ENCODE data around the gene BNC2.
"Not testable (repeated sequence)": the region's sequence is repeated elsewhere in the genome, so short reads cannot be mapped to it uniquely, and the experiment has no call there.

The BNC2 gene

DNA sequence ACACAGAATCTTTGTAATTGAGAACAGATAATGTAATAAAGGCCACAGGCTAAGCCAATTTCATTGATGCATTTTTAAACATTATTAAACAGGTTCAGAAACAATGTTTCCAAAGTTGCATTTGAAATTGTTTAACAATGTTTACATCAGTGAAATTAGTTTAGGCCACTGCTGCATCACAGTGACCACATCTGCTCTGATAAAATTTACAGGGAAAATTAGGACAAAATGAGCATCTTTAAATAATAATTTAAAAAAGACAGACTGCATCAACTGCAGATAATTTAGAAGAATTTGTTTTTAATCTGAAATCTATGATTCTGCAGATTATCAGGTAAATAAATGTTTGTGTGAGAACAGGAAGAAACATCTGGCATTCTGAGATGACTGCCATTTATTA, 420.4 kb downstream of the BNC2 start:
- no peaks in the 10 kb centered on the region for H3K9me3 ChIP-seq (ENCODE audit: insufficient read depth, low read depth, low read length)

DNA sequence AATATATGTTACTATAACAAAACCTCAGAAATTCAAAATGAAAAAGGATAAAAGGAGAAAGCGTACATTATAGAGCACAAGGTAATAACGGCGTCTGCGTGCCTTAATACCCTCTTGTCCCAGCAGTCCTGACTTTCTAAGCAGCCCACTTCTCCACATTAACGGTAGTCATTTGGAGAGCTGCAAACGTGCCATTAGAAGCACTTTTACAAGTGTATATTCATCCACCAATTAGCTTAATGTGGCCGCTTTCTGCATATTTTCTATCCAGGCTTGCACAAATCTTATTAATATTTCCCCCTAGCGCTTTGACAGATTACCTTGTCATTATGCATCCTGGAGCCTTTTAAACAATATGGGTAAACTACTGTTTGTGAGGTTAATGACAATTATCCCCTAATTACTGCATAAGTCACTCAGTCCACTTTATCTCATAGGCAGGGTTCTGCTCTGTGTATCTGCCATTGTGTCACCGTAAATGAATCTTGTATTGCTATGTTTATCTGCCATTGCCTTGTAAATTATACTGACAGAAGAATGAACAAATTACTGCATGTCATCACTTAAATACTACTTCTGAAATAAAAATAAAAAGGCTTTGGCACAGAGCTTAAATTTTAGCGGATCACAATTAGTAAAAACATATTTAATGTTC, 421.3 kb downstream of the BNC2 start:
- Histone ChIP-seq H3K36me3 (ENCODE audit: insufficient read depth, low read length) (no peaks in the 10 kb centered on the region), H3K27ac (ENCODE audit: low read depth, low read length) (no peak overlapping the region), H3K27me3 (ENCODE audit: insufficient read depth, low read length) (no peaks in the 10 kb centered on the region), H3K9me3 (ENCODE audit: insufficient read depth, low read depth, low read length) (no peaks in the 10 kb centered on the region), H3K4me1 (ENCODE audit: insufficient read depth, low read length) (peaks cover 7% of the 10 kb centered on the region; the same call in 1 of the 2 replicates), H3K4me3 (ENCODE audit: low read length) (no peak overlapping the region), H3K9ac (ENCODE audit: low read depth, low read length) (no peak overlapping the region)
- 94% methylated on average over 10 of the region's 10 CpGs for WGBS

More for the DNA sequence above, 420.4 kb downstream of the BNC2 start:
- Histone ChIP-seq H3K9ac (ENCODE audit: low read depth, low read length) (no peak overlapping the region), H3K27ac (ENCODE audit: low read depth, low read length) (no peak overlapping the region), H3K36me3 (ENCODE audit: insufficient read depth, low read length) (no peaks in the 10 kb centered on the region), H3K4me3 (ENCODE audit: low read length) (no peak overlapping the region), H3K4me1 (ENCODE audit: insufficient read depth, low read length) (peaks cover 7% of the 10 kb centered on the region; the same call in 1 of the 2 replicates), H3K27me3 (ENCODE audit: insufficient read depth, low read length) (no peaks in the 10 kb centered on the region)

DNA sequence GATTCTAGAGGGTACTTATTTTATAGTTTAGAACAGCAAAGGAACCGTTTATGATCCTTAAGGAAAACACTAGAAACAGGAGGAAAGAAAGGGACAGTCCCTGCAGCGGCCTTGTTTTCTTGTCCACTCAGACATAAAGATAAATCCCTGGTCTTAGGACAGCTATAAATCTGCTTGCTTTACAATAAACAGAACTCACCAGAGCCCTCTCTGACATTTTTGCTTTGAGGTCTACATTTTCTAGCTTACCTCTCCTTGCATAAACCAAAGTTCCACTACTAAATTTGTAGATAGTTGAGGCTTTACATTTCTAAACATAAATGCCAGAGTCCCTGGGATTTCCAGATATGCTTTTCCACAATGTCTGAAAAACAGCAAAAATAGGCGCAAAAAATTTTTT, 422.5 kb downstream of the BNC2 start:
- H3K27me3 ChIP-seq (ENCODE audit: insufficient read depth, low read length), result no peaks in the 10 kb centered on the region
- H3K36me3 ChIP-seq (ENCODE audit: insufficient read depth, low read length), result no peaks in the 10 kb centered on the region
- no peaks in the 10 kb centered on the region for H3K9me3 ChIP-seq (ENCODE audit: insufficient read depth, low read depth, low read length)
- no peak overlapping the region for H3K9ac ChIP-seq (ENCODE audit: low read depth, low read length)
- H3K27ac ChIP-seq (ENCODE audit: low read depth, low read length), result no peak overlapping the region
- peaks cover 8% of the 10 kb centered on the region; the same call in 1 of the 2 replicates for H3K4me1 ChIP-seq (ENCODE audit: insufficient read depth, low read length)
- WGBS, result 85% methylated on average over 3 of the region's 3 CpGs
- no peak overlapping the region for H3K4me3 ChIP-seq (ENCODE audit: low read length)

DNA sequence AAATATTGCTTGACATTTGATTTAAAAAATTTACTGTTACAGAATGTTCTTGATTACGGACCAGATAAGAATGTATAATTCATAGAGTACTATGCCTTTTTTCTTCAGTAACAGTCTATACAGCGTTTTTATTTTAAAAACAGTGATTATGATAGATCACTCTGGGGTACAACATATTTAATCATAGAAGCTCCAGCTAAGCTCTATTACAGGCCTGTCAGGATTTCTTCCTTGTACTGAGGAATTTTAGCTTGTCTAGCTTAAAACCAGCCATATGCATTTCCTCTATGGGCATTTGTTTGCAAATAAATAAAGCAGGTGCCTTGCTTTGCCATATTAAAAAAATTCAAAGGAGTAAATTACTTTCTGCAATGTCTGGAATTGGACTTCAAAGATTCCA, 423.8 kb downstream of the BNC2 start:
- H3K4me3 ChIP-seq (ENCODE audit: low read length), result no peak overlapping the region
- H3K9ac ChIP-seq (ENCODE audit: low read depth, low read length), result no peak overlapping the region
- no peak overlapping the region for H3K27ac ChIP-seq (ENCODE audit: low read depth, low read length)
- H3K9me3 ChIP-seq (ENCODE audit: insufficient read depth, low read depth, low read length), result no peaks in the 10 kb centered on the region
- no peaks in the 10 kb centered on the region for H3K27me3 ChIP-seq (ENCODE audit: insufficient read depth, low read length)
- H3K4me1 ChIP-seq (ENCODE audit: insufficient read depth, low read length), result peaks cover 21% of the 10 kb centered on the region
- 100% methylated on average over 1 of the region's 2 CpGs for WGBS
- H3K36me3 ChIP-seq (ENCODE audit: insufficient read depth, low read length), result no peaks in the 10 kb centered on the region

DNA sequence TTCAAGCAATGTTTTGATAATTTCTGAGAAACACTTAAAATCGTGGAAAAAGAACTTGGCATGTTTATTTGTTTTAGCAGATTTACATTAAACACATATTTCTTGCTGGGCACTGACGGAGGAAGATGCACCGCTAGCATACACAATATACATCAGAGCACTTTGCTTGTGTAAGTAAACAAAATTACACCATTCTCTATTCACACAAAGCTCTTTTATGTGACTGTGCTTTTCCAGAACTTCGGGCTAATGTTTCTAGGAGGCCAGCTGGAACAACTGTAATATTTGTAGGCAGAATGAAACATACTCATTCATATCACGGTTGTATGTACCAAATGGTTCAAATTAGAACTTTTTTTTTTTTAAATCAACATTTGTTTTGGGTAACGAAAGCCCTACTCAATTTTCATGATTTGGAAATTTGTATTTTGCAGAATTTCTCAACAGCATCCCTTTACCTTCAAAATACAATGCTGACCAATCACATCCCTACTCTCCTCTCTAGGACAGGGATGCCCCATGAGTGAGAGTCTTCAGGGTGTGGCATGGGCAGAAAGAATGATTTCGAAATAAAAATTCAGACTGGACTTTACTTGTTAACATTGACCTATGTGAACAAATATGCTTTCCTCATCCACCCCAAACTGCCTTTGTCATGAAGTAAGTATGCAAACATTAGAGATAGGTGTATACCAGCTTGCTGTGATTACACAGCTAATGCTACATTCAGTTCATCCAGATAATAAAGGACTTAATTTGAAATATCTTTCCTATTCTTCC, 425.1 kb downstream of the BNC2 start:
- Histone ChIP-seq H3K27me3 (ENCODE audit: insufficient read depth, low read length) (no peaks in the 10 kb centered on the region), H3K4me1 (ENCODE audit: insufficient read depth, low read length) (peaks cover 21% of the 10 kb centered on the region), H3K27ac (ENCODE audit: low read depth, low read length) (no peak overlapping the region), H3K9ac (ENCODE audit: low read depth, low read length) (no peak overlapping the region), H3K36me3 (ENCODE audit: insufficient read depth, low read length) (no peaks in the 10 kb centered on the region), H3K9me3 (ENCODE audit: insufficient read depth, low read depth, low read length) (no peaks in the 10 kb centered on the region), H3K4me3 (ENCODE audit: low read length) (no peak overlapping the region)
- WGBS, result 98% methylated on average over 6 of the region's 7 CpGs

DNA sequence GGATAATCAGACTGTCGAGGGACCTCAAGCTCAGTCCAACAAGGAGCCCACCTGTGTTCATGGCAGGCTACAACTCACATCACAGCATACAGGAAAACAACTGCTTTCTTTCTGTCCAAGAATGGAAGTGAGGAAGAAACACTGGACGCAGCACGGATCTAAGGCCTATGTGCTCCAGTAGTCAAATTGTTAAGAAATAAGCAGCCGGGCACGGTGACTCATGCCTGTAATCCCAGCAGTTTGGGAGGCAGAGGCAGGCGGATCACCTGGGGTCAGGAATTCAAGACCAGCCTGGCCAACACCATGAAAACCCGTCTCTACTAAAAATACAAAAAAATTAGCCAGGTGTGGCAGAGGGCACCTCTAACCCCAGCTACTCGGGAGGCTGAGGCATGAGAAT, 427.8 kb downstream of the BNC2 start:
- Histone ChIP-seq H3K27ac (ENCODE audit: low read depth, low read length) (no peak overlapping the region), H3K4me3 (ENCODE audit: low read length) (no peak overlapping the region), H3K4me1 (ENCODE audit: insufficient read depth, low read length) (peaks cover 14% of the 10 kb centered on the region), H3K9ac (ENCODE audit: low read depth, low read length) (no peak overlapping the region), H3K36me3 (ENCODE audit: insufficient read depth, low read length) (no peaks in the 10 kb centered on the region), H3K27me3 (ENCODE audit: insufficient read depth, low read length) (no peaks in the 10 kb centered on the region), H3K9me3 (ENCODE audit: insufficient read depth, low read depth, low read length) (no peaks in the 10 kb centered on the region)
- 71% methylated on average over 8 of the region's 8 CpGs for WGBS

DNA sequence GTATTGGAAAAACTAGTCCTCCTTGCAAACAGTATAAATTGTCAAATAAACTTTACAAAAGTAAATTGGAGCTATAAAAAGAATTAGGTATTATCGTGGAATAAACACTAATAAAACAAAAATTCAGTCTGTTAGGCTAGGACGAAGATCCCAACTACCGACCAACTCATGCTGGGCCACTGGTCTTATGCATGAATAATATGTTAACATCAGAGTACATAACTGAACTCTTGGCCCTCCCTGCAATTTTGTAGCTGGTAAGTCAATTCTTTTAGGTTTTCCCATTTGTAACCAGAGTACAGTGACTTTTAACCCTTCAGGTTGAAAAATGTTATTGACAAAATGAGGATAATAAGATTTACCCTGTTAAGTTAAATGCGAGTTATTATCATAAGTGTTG, 428.7 kb downstream of the BNC2 start:
- H3K27ac ChIP-seq (ENCODE audit: low read depth, low read length), result no peak overlapping the region
- peaks cover 14% of the 10 kb centered on the region; the same call in 1 of the 2 replicates for H3K4me1 ChIP-seq (ENCODE audit: insufficient read depth, low read length)
- H3K36me3 ChIP-seq (ENCODE audit: insufficient read depth, low read length), result peaks cover 1% of the 10 kb centered on the region; the same call in 1 of the 2 replicates
- H3K27me3 ChIP-seq (ENCODE audit: insufficient read depth, low read length), result no peaks in the 10 kb centered on the region
- H3K9ac ChIP-seq (ENCODE audit: low read depth, low read length), result no peak overlapping the region
- no peaks in the 10 kb centered on the region for H3K9me3 ChIP-seq (ENCODE audit: insufficient read depth, low read depth, low read length)
- 100% methylated on average over 3 of the region's 4 CpGs for WGBS
- no peak overlapping the region for H3K4me3 ChIP-seq (ENCODE audit: low read length)

DNA sequence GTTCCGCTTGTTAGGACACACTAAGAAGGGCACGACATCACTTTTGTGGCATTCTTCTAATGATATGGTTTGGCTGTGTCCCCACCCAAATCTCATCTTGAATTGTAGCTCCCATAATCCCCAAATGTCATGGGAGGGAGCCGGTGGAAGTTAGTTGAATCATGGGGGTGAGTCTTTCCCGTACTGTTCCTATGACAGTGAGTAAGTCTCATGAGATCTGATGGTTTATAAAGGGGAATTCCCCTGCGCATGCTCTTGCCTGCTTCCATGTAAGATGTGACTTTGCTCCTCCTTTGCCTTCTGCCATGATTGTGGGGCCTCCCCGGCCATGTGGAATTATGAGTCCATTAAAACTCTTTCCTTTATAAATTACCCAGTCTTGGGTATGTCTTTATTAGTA, 431.6 kb downstream of the BNC2 start:
- H3K27ac ChIP-seq (ENCODE audit: low read depth, low read length); H3K9ac ChIP-seq (ENCODE audit: low read depth, low read length); H3K9me3 ChIP-seq (ENCODE audit: insufficient read depth, low read depth, low read length); H3K27me3 ChIP-seq (ENCODE audit: insufficient read depth, low read length); H3K36me3 ChIP-seq (ENCODE audit: insufficient read depth, low read length); H3K4me3 ChIP-seq (ENCODE audit: low read length): not testable (repeated sequence)
- peaks cover 14% of the 10 kb centered on the region; the same call in 1 of the 2 replicates for H3K4me1 ChIP-seq (ENCODE audit: insufficient read depth, low read length)
- WGBS, result 92% methylated on average over 6 of the region's 6 CpGs

DNA sequence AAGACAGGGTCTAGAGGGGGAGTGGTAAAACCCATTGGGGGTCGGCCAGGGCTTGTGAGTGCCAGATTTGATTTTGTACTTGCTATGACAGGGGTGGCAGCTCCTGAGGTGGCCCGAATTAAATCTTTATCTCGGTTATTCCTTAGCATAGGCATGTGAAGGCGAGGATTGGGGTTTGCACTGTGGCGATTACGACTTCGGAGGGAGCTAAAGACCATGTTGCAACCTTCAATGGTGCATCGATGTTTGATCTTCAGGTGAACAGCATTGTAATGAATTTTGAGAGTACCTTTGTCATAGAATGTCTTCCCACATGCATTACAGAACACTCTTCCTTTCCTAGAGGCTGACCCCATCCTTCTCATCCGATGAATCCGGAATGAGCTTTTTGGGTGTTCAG, 433.9 kb downstream of the BNC2 start:
- Histone ChIP-seq H3K4me3 (ENCODE audit: low read length) (no peak overlapping the region), H3K27ac (ENCODE audit: low read depth, low read length) (no peak overlapping the region), H3K9ac (ENCODE audit: low read depth, low read length) (no peak overlapping the region), H3K27me3 (ENCODE audit: insufficient read depth, low read length) (no peaks in the 10 kb centered on the region), H3K9me3 (ENCODE audit: insufficient read depth, low read depth, low read length) (no peaks in the 10 kb centered on the region), H3K4me1 (ENCODE audit: insufficient read depth, low read length) (peaks cover 15% of the 10 kb centered on the region; the same call in 1 of the 2 replicates), H3K36me3 (ENCODE audit: insufficient read depth, low read length) (peaks cover 3% of the 10 kb centered on the region; the same call in 1 of the 2 replicates)
- WGBS, result 94% methylated on average over 10 of the region's 10 CpGs

DNA sequence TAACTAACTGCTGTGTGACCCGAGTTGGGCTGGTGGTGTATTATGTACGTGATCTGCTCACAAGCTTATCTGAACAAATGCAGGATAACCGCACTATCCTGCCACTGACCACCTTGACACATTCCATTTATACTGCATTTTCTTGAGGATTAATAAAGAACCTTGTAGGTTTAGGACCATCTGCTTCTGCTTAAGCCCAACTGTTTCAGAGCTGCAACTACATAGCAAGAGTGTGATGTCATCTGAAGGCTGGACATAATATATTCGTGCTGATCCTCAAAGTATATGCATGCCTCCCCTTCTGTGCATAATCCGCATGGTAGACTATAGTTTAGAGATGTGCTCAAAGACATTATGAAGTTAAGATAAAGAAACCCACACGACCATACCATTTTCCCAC, 435.9 kb downstream of the BNC2 start:
- H3K27ac ChIP-seq (ENCODE audit: low read depth, low read length), result no peak overlapping the region
- H3K9me3 ChIP-seq (ENCODE audit: insufficient read depth, low read depth, low read length), result no peaks in the 10 kb centered on the region
- H3K4me1 ChIP-seq (ENCODE audit: insufficient read depth, low read length), result peaks cover 31% of the 10 kb centered on the region; the same call in 1 of the 2 replicates
- WGBS, result 97% methylated on average over 6 of the region's 6 CpGs
- no peak overlapping the region for H3K4me3 ChIP-seq (ENCODE audit: low read length)
- H3K36me3 ChIP-seq (ENCODE audit: insufficient read depth, low read length), result peaks cover 3% of the 10 kb centered on the region; the same call in 1 of the 2 replicates
- no peaks in the 10 kb centered on the region for H3K27me3 ChIP-seq (ENCODE audit: insufficient read depth, low read length)
- H3K9ac ChIP-seq (ENCODE audit: low read depth, low read length), result no peak overlapping the region

DNA sequence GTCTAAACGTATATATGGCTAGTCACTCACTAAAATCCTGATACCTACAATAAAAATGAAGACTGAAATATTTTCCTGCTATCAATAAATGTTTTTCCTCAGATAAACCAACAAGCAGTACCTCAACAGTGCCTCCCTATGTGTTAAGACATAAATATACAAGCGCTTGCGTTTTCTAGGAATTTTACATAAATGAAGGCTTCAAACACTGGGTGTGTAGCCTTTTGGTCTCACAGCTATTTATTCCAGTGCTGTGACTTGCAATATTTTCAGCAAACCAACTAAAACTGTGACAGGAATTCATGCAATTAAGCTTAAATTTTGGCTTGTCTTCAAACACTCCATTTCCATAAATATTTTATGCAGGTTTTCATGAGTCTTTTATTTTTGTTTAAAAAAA, 437.0 kb downstream of the BNC2 start:
- no peaks in the 10 kb centered on the region; the same call in 1 of the 2 replicates for H3K27me3 ChIP-seq (ENCODE audit: insufficient read depth, low read length)
- WGBS, result 99% methylated on average over 3 of the region's 3 CpGs
- no peaks in the 10 kb centered on the region for H3K9me3 ChIP-seq (ENCODE audit: insufficient read depth, low read depth, low read length)
- peaks cover 32% of the 10 kb centered on the region; the same call in 1 of the 2 replicates for H3K4me1 ChIP-seq (ENCODE audit: insufficient read depth, low read length)
- peaks cover 3% of the 10 kb centered on the region; the same call in 1 of the 2 replicates for H3K36me3 ChIP-seq (ENCODE audit: insufficient read depth, low read length)
- no peak overlapping the region for H3K9ac ChIP-seq (ENCODE audit: low read depth, low read length)
- H3K27ac ChIP-seq (ENCODE audit: low read depth, low read length), result no peak overlapping the region
- no peak overlapping the region for H3K4me3 ChIP-seq (ENCODE audit: low read length)

Measured in HUES64 (cell line).